Measurements from ENCODE around the gene BEST2. TPM values are rescaled to one million over a fixed set of nuclear protein-coding genes. Genes with fewer than 3 reads are reported as not detected.

The BEST2 gene
- total and polyA plus RNA-seq, 4 experiments from 2014 or later = not detected

- Histone ChIP-seq H3K27ac (ENCODE audit: low read depth, low read length) (peak overlapping the region; percentile 87), H3K36me3 (ENCODE audit: insufficient read depth, low read length) (no peaks in the 10 kb centered on the region), H3K4me1 (ENCODE audit: insufficient read depth, low read length) (peaks cover 33% of the 10 kb centered on the region), H3K27me3 (ENCODE audit: insufficient read depth, low read length) (no peaks in the 10 kb centered on the region), H3K9me3 (ENCODE audit: control insufficient read depth in 1 of 2, low read length in 2 of 2) (no peaks in the 10 kb centered on the region), H3K4me3 (ENCODE audit: low read length in 2 of 2) (peak overlapping the region; percentile 77 to 80)
- Mint-ChIP-seq H3K4me3 (peak overlapping the region; percentile 98 to 100 (median 99)), H3K36me3 (peaks cover 17 to 40% of the 10 kb centered on the region in 2 donors), H3K9me3 (peaks cover 0 to 5% (median 0%) of the 10 kb centered on the region in 8 donors), H3K4me1 (peaks cover 23 to 43% (median 31%) of the 10 kb centered on the region in 4 donors), H3K27ac (peak overlapping the region; percentile 94 to 98 (median 97)), H3K27me3 (peaks cover 0 to 2% of the 10 kb centered on the region in 2 donors)
- ChIA-PET POLR2A (ENCODE audit: partially characterized antibody) (interaction anchor here (0.9 to 7.7 kb wide), 11 partner anchors 9 to 71 kb away, joined by 3 to 77 read pairs (median 4); partner anchors contain the start of genes DHPS, FBXW9, JUNB and MAN2B1), CTCF (ENCODE audit: partially characterized antibody) (interaction anchor here (0.8 to 6.7 kb wide), 7 partner anchors 15 to 110 kb away, joined by 3 to 49 read pairs (median 3); partner anchors contain the start of gene TNPO2)
- DNase-seq = no peak
- intact Hi-C loops (cut with micrococcal nuclease) = loop anchor here (1.0 to 10.0 kb wide), 3 partner anchors 57 to 197 kb away; partner anchors contain the start of genes CALR, DHPS and FARSA
Measured at GRCh38 chr19:12737835-12738351, 13.7 kb upstream of the BEST2 start.

GRCh38 chr19:12745166-12745897 is 6.3 kb upstream of the BEST2 start:
- peaks cover 43 to 47% of the 10 kb centered on the region in 2 donors for H3K36me3 Mint-ChIP-seq
- H3K9me3 Mint-ChIP-seq = peaks cover 0 to 8% (median 5%) of the 10 kb centered on the region in 8 donors
- POLR2A ChIA-PET (ENCODE audit: partially characterized antibody) = no interaction called here
- Histone ChIP-seq H3K4me1 (ENCODE audit: insufficient read depth, low read length) (no peaks in the 10 kb centered on the region), H3K36me3 (ENCODE audit: insufficient read depth, low read length) (peaks cover 26% of the 10 kb centered on the region), H3K27ac (ENCODE audit: low read depth, low read length) (no peak overlapping the region), H3K9me3 (ENCODE audit: control insufficient read depth in 1 of 2, low read length in 2 of 2) (no peaks in the 10 kb centered on the region), H3K4me3 (ENCODE audit: low read length in 2 of 2) (no peak overlapping the region), H3K27me3 (ENCODE audit: insufficient read depth, low read length) (no peaks in the 10 kb centered on the region)
- peak overlapping the region in 1 of 8 donors; percentile 48 for H3K4me3 Mint-ChIP-seq
- no peak for DNase-seq
- peaks cover 4 to 7% (median 6%) of the 10 kb centered on the region in 4 donors for H3K4me1 Mint-ChIP-seq
- no peaks in the 10 kb centered on the region for H3K27me3 Mint-ChIP-seq
- intact Hi-C loops (cut with micrococcal nuclease) = no loop called here
- CTCF ChIA-PET (ENCODE audit: partially characterized antibody) = interaction anchor here (1.2 kb wide), 1 partner anchor 18 kb away, joined by 3 read pairs; no protein-coding TSS in a partner anchor
- H3K27ac Mint-ChIP-seq = no peak overlapping the region

GRCh38 chr19:12748489-12748888 is 3.1 kb upstream of the BEST2 start:
- Histone ChIP-seq H3K36me3 (ENCODE audit: insufficient read depth, low read length) (peaks cover 26% of the 10 kb centered on the region), H3K4me1 (ENCODE audit: insufficient read depth, low read length) (no peaks in the 10 kb centered on the region), H3K27me3 (ENCODE audit: insufficient read depth, low read length) (no peaks in the 10 kb centered on the region), H3K9me3 (ENCODE audit: control insufficient read depth in 1 of 2, low read length in 2 of 2) (no peaks in the 10 kb centered on the region), H3K27ac (ENCODE audit: low read depth, low read length) (no peak overlapping the region), H3K4me3 (ENCODE audit: low read length in 2 of 2) (no peak overlapping the region)
- DNase-seq = no peak
- H3K27me3 Mint-ChIP-seq = peaks cover 1 to 10% of the 10 kb centered on the region in 2 donors
- H3K36me3 Mint-ChIP-seq = peaks cover 30 to 34% of the 10 kb centered on the region in 2 donors
- no peak overlapping the region for H3K4me3 Mint-ChIP-seq
- no peak overlapping the region for H3K27ac Mint-ChIP-seq
- H3K9me3 Mint-ChIP-seq = peaks cover 0 to 8% (median 5%) of the 10 kb centered on the region in 8 donors
- H3K4me1 Mint-ChIP-seq = peaks cover 3 to 9% (median 6%) of the 10 kb centered on the region in 4 donors
- CTCF ChIA-PET (ENCODE audit: partially characterized antibody) = interaction anchor here (1.1 to 3.9 kb wide), 3 partner anchors 10 to 14 kb away, joined by 3 to 15 read pairs (median 9); no protein-coding TSS in a partner anchor
- intact Hi-C loops (cut with micrococcal nuclease) = no loop called here
- POLR2A ChIA-PET (ENCODE audit: partially characterized antibody) = interaction anchor here (2.0 kb wide), 1 partner anchor 11 kb away, joined by 6 read pairs; the partner anchor contains the start of gene GET3

GRCh38 chr19:12749938-12750521 is 1.6 kb upstream of the BEST2 start:
- Mint-ChIP-seq H3K27ac (peak overlapping the region in 5 of 7 donors; percentile 63 to 82 (median 68)), H3K4me3 (peak overlapping the region in 2 of 8 donors; percentile 35 to 55), H3K36me3 (peaks cover 26 to 28% of the 10 kb centered on the region in 2 donors), H3K4me1 (peaks cover 3 to 9% (median 6%) of the 10 kb centered on the region in 4 donors), H3K9me3 (peaks cover 0 to 8% (median 5%) of the 10 kb centered on the region in 8 donors), H3K27me3 (peaks cover 1 to 13% of the 10 kb centered on the region in 2 donors)
- no peaks in the 10 kb centered on the region for H3K4me1 ChIP-seq (ENCODE audit: insufficient read depth, low read length)
- intact Hi-C loops (cut with micrococcal nuclease) = no loop called here
- H3K4me3 ChIP-seq (ENCODE audit: low read length in 2 of 2) = no peak overlapping the region
- H3K27ac ChIP-seq (ENCODE audit: low read depth, low read length) = no peak overlapping the region
- H3K27me3 ChIP-seq (ENCODE audit: insufficient read depth, low read length) = no peaks in the 10 kb centered on the region
- CTCF ChIA-PET (ENCODE audit: partially characterized antibody) = interaction anchor here (1.1 to 3.9 kb wide), 3 partner anchors 10 to 17 kb away, joined by 3 to 15 read pairs (median 3); no protein-coding TSS in a partner anchor
- no peak for DNase-seq
- no peaks in the 10 kb centered on the region for H3K9me3 ChIP-seq (ENCODE audit: control insufficient read depth in 1 of 2, low read length in 2 of 2)
- POLR2A ChIA-PET (ENCODE audit: partially characterized antibody) = interaction anchor here (2.0 kb wide), 1 partner anchor 13 kb away, joined by 6 read pairs; the partner anchor contains the start of gene GET3
- peaks cover 20% of the 10 kb centered on the region for H3K36me3 ChIP-seq (ENCODE audit: insufficient read depth, low read length)

GRCh38 chr19:12750851-12751250 is 740 bp upstream of the BEST2 start:
- Mint-ChIP-seq H3K9me3 (peaks cover 0 to 8% (median 5%) of the 10 kb centered on the region in 8 donors), H3K27me3 (peaks cover 1 to 13% of the 10 kb centered on the region in 2 donors), H3K4me1 (peaks cover 3 to 9% (median 6%) of the 10 kb centered on the region in 4 donors), H3K27ac (no peak overlapping the region), H3K36me3 (peaks cover 21 to 23% of the 10 kb centered on the region in 2 donors), H3K4me3 (no peak overlapping the region)
- intact Hi-C loops (cut with micrococcal nuclease) = no loop called here
- no peaks in the 10 kb centered on the region for H3K9me3 ChIP-seq (ENCODE audit: control insufficient read depth in 1 of 2, low read length in 2 of 2)
- no peaks in the 10 kb centered on the region for H3K4me1 ChIP-seq (ENCODE audit: insufficient read depth, low read length)
- peaks cover 12% of the 10 kb centered on the region for H3K36me3 ChIP-seq (ENCODE audit: insufficient read depth, low read length)
- H3K27ac ChIP-seq (ENCODE audit: low read depth, low read length) = no peak overlapping the region
- CTCF ChIA-PET (ENCODE audit: partially characterized antibody) = interaction anchor here (1.4 kb wide), 1 partner anchor 16 kb away, joined by 3 read pairs; no protein-coding TSS in a partner anchor
- DNase-seq = no peak
- POLR2A ChIA-PET (ENCODE audit: partially characterized antibody) = no interaction called here
- no peaks in the 10 kb centered on the region for H3K27me3 ChIP-seq (ENCODE audit: insufficient read depth, low read length)
- H3K4me3 ChIP-seq (ENCODE audit: low read length in 2 of 2) = no peak overlapping the region

GRCh38 chr19:12752056-12752781 is 628 bp downstream of the BEST2 start:
- H3K27ac ChIP-seq (ENCODE audit: low read depth, low read length) = no peak overlapping the region
- H3K4me3 ChIP-seq (ENCODE audit: low read length in 2 of 2) = no peak overlapping the region
- peaks cover 1 to 15% of the 10 kb centered on the region in 2 donors for H3K27me3 Mint-ChIP-seq
- H3K27ac Mint-ChIP-seq = peak overlapping the region in 1 of 7 donors; percentile 27
- H3K27me3 ChIP-seq (ENCODE audit: insufficient read depth, low read length) = no peaks in the 10 kb centered on the region
- intact Hi-C loops (cut with micrococcal nuclease) = no loop called here
- POLR2A ChIA-PET (ENCODE audit: partially characterized antibody) = interaction anchor here (0.6 to 1.5 kb wide), 3 partner anchors 15 to 40 kb away, joined by 3 to 4 read pairs (median 3); partner anchors contain the start of gene GET3
- H3K4me1 Mint-ChIP-seq = peaks cover 3 to 9% (median 6%) of the 10 kb centered on the region in 4 donors
- peaks cover 10 to 11% of the 10 kb centered on the region in 2 donors for H3K36me3 Mint-ChIP-seq
- CTCF ChIA-PET (ENCODE audit: partially characterized antibody) = interaction anchor here (0.7 to 1.8 kb wide), 3 partner anchors 14 to 188 kb away, joined by 3 to 5 read pairs (median 3); partner anchors contain the start of gene GET3
- no peak for DNase-seq
- peaks cover 0 to 8% (median 5%) of the 10 kb centered on the region in 8 donors for H3K9me3 Mint-ChIP-seq
- no peaks in the 10 kb centered on the region for H3K9me3 ChIP-seq (ENCODE audit: control insufficient read depth in 1 of 2, low read length in 2 of 2)
- no peak overlapping the region for H3K4me3 Mint-ChIP-seq
- no peaks in the 10 kb centered on the region for H3K4me1 ChIP-seq (ENCODE audit: insufficient read depth, low read length)
- peaks cover 10% of the 10 kb centered on the region for H3K36me3 ChIP-seq (ENCODE audit: insufficient read depth, low read length)
